ENCODE measurements around the gene GAGE2A. TPM values are rescaled to one million over a fixed set of nuclear protein-coding genes. Genes with fewer than 3 reads are reported as not detected.
A peak's percentile ranks its signal among the peaks of the same experiment; 100 is the strongest.
"Not testable (repeated sequence)": the region's sequence is repeated elsewhere in the genome, so short reads cannot be mapped to it uniquely, and the experiment has no call there.

GAGE2A gene
- total and polyA plus RNA-seq, 2 donors, result 0.14 TPM; not detected in 1

DNA sequence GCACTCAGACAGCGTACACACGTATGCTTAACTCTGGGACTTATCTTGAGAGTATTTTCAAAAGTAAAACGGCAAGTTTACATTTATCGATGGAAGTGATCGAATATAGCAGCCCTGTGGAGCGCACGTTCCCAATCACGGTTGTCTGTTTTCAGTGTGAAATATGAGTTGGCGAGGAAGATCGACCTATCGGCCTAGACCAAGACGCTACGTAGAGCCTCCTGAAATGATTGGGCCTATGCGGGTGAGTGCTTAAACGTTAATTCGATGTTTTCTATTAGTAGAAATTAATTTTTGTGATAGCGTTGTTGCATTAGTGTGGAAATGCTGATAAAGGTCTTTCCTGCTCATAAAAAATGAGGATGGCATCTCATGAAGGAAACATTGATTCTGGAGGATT is 1.2 kb downstream of the GAGE2A start:
- DNase-seq (ENCODE audit: low read depth in 6 of 9, low spot score in 9 of 9); H3K36me3 ChIP-seq (ENCODE audit: control insufficient read depth in 2 of 2, insufficient read depth in 2 of 2, low read length in 1 of 2); H3K27ac ChIP-seq (ENCODE audit: low read depth in 1 of 2, low read length in 1 of 2); H3K27me3 ChIP-seq (ENCODE audit: control insufficient read depth in 2 of 2, insufficient read depth in 1 of 2, low read length in 1 of 2); H3K4me3 ChIP-seq (ENCODE audit: low read length in 2 of 2); H3K9me3 ChIP-seq (ENCODE audit: control insufficient read depth in 2 of 2, insufficient read depth in 1 of 2, low read length in 1 of 2); H3K4me1 ChIP-seq (ENCODE audit: control insufficient read depth in 2 of 2, insufficient read depth in 2 of 2, low read length in 2 of 2): not testable (repeated sequence)
- WGBS, result 94% methylated on average over 11 of the region's 17 CpGs

DNA sequence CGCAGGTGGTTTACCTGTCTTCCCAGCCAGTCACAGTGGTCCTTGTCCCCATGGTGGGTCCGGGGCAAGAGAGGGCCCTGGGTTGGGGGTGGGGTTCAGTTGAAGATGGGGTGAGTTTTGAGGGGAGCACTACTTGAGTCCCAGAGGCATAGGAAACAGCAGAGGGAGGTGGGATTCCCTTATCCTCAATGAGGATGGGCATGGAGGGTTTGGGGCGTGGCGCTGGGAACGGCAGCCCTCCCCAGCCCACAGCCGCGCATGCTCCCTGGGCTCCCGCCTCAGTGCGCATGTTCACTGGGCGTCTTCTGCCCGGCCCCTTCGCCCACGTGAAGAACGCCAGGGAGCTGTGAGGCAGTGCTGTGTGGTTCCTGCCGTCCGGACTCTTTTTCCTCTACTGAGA is 9.4 kb downstream of the GAGE2A start, which contains the start of gene GAGE1:
Gene GAGE1, plus strand, starts transcription at position 301 of the 400 bp plus-strand sequence. CDS start 1,155 bp downstream, outside the sequence.
- no CpG with 5 or more reads among the region's 16 CpGs for WGBS

DNA sequence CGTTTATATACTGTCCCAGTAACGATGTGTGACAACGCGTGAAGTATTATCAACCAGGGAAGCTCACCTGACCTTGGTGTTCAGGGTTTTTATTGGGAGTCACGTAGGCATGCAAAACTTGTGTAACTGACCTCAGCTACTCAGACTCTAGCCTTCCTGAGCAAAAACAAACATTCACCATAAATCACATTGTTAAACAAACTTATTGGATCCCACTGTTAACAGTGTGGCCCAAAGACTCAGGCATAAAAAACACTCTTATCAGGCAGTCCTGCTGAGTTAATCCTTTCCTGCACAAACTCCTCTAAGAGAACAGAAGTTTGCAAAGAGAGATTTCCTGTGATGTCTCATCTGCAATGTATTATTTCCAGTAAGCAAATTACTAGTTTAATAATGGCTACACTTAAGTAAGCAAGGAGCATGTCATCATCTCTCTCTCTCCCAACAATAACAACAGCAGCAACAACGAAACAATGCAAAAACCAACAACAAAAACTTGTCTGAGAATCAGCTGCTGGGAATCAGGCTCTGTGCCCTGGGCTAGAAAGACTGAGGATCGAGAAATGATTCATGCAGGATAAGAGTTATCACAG is 21.5 kb downstream of the GAGE2A start:
- no peak overlapping the region for H3K27ac ChIP-seq (ENCODE audit: low read depth in 1 of 2, low read length in 1 of 2)
- no peak for DNase-seq (ENCODE audit: low read depth in 6 of 9, low spot score in 9 of 9)
- no peaks in the 10 kb centered on the region for H3K9me3 ChIP-seq (ENCODE audit: control insufficient read depth in 2 of 2, insufficient read depth in 1 of 2, low read length in 1 of 2)
- no peaks in the 10 kb centered on the region for H3K4me1 ChIP-seq (ENCODE audit: control insufficient read depth in 2 of 2, insufficient read depth in 2 of 2, low read length in 2 of 2)
- no peak overlapping the region for H3K4me3 ChIP-seq (ENCODE audit: low read length in 2 of 2)
- H3K27me3 ChIP-seq (ENCODE audit: control insufficient read depth in 2 of 2, insufficient read depth in 1 of 2, low read length in 1 of 2), result no peaks in the 10 kb centered on the region
- 76% methylated on average over 7 of the region's 7 CpGs for WGBS
- H3K36me3 ChIP-seq (ENCODE audit: control insufficient read depth in 2 of 2, insufficient read depth in 2 of 2, low read length in 1 of 2), result no peaks in the 10 kb centered on the region

More for the DNA sequence above, 9.4 kb downstream of the GAGE2A start, which contains the start of gene GAGE1:
- not testable (repeated sequence) for H3K4me3 ChIP-seq (ENCODE audit: low read length in 2 of 2); DNase-seq (ENCODE audit: low read depth in 6 of 9, low spot score in 9 of 9); H3K4me1 ChIP-seq (ENCODE audit: control insufficient read depth in 2 of 2, insufficient read depth in 2 of 2, low read length in 2 of 2); H3K9me3 ChIP-seq (ENCODE audit: control insufficient read depth in 2 of 2, insufficient read depth in 1 of 2, low read length in 1 of 2); H3K27ac ChIP-seq (ENCODE audit: low read depth in 1 of 2, low read length in 1 of 2); H3K27me3 ChIP-seq (ENCODE audit: control insufficient read depth in 2 of 2, insufficient read depth in 1 of 2, low read length in 1 of 2); H3K36me3 ChIP-seq (ENCODE audit: control insufficient read depth in 2 of 2, insufficient read depth in 2 of 2, low read length in 1 of 2)

DNA sequence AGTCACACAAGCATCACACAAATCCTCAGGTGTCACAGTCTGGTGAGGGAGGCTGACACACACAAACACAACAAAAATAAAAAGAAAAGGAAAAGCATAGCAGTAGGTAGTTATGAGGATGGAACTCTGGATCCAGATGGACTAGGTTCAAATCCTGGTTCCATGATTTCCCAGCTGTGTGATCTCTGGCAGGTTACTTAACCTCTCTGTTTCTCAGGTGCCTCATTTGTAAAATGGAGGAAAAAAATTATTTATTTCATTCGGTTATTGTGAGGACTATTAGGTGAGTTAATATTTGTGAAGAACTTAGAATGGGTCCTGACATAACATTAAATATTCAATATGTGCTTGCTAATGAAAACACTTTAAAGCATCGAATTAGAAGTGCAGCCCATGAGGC is 29.3 kb downstream of the GAGE2A start:
- Histone ChIP-seq H3K36me3 (ENCODE audit: control insufficient read depth in 2 of 2, insufficient read depth in 2 of 2, low read length in 1 of 2) (no peaks in the 10 kb centered on the region), H3K4me1 (ENCODE audit: control insufficient read depth in 2 of 2, insufficient read depth in 2 of 2, low read length in 2 of 2) (no peaks in the 10 kb centered on the region), H3K27me3 (ENCODE audit: control insufficient read depth in 2 of 2, insufficient read depth in 1 of 2, low read length in 1 of 2) (no peaks in the 10 kb centered on the region), H3K9me3 (ENCODE audit: control insufficient read depth in 2 of 2, insufficient read depth in 1 of 2, low read length in 1 of 2) (no peaks in the 10 kb centered on the region), H3K4me3 (ENCODE audit: low read length in 2 of 2) (no peak overlapping the region), H3K27ac (ENCODE audit: low read depth in 1 of 2, low read length in 1 of 2) (no peak overlapping the region)
- WGBS, result 96% methylated on average over 2 of the region's 2 CpGs
- no peak for DNase-seq (ENCODE audit: low read depth in 6 of 9, low spot score in 9 of 9)

DNA sequence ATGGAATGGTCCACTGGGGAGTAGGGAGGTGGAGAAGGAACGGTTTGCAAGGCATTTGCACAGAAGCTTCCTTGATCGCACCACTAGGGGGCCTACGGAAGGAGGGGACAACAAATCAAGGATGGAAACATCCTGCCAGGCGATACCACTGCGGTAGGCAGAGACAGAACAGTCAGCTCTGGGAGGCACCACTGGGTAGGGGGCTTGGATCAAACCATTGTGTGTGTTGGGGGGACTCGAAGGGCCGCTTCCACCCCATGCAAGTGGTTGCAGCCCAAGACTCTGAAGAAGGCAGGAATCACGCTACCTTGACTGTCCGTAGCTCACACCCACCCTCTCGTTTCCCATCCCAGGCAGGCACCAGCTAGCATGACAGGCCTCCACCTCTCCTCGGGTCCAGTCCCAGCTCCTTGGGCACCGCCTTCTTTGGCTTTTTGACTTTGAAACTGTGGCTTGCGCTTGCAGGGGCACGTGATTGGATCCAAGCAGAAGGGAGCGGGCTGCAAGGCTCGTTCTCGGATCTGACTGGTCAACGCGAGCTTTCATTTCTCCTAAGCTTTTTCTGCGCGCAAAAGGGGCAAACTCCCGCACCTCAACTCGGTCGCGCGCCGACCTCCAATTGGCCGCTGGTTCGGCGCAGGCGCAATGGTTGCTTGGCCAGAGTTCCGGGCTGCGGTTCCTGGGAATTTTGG is 37.9 kb downstream of the GAGE2A start:
- H3K27me3 ChIP-seq (ENCODE audit: control insufficient read depth in 2 of 2, insufficient read depth in 1 of 2, low read length in 1 of 2), result no peaks in the 10 kb centered on the region
- peak in 1 of 9 donors; percentile 7 for DNase-seq (ENCODE audit: low read depth in 6 of 9, low spot score in 9 of 9)
- no peak overlapping the region for H3K27ac ChIP-seq (ENCODE audit: low read depth in 1 of 2, low read length in 1 of 2)
- 30% methylated on average over 33 of the region's 33 CpGs for WGBS
- H3K4me3 ChIP-seq (ENCODE audit: low read length in 2 of 2), result peak overlapping the region in 1 of 2 donors; percentile 30
- no peaks in the 10 kb centered on the region for H3K4me1 ChIP-seq (ENCODE audit: control insufficient read depth in 2 of 2, insufficient read depth in 2 of 2, low read length in 2 of 2)
- peaks cover 0 to 16% of the 10 kb centered on the region in 2 donors for H3K9me3 ChIP-seq (ENCODE audit: control insufficient read depth in 2 of 2, insufficient read depth in 1 of 2, low read length in 1 of 2)
- no peaks in the 10 kb centered on the region for H3K36me3 ChIP-seq (ENCODE audit: control insufficient read depth in 2 of 2, insufficient read depth in 2 of 2, low read length in 1 of 2)

DNA sequence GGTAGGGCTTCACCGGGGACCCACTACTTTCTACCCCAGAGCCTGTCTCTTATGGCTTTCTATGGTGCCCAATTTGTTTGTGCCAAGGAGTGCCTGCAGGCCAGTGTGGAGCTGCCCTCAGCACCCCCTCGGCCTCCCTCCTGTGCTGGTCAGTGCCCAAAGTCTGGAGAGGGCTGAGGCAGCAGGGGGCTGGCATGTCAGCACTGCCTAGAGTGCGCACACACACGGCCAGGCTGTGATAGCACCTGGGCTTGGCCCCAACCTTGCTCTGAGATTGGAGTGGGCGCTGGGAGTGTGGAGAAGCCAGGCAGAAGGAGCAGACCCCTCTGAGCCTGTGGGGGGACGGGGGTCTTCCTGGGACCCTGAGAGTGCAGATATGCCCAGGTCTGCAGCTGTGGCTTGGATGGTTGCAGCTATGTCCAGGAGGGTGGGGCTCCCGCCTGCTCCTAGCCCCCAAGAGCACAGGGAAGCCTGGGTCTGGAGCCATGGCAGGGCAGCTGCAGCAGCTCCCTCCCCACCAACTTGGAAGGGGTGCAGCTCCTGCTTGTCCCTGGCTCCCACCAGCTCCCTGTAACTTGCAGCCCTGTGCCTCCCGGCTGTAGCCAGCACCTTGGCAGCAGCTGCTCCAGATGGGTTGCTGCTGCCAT is 55.8 kb downstream of the GAGE2A start:
- 90% methylated on average over 8 of the region's 8 CpGs for WGBS
- no peak for DNase-seq (ENCODE audit: low read depth in 6 of 9, low spot score in 9 of 9)
- H3K27me3 ChIP-seq (ENCODE audit: control insufficient read depth in 2 of 2, insufficient read depth in 1 of 2, low read length in 1 of 2), result no peaks in the 10 kb centered on the region
- H3K4me3 ChIP-seq (ENCODE audit: low read length in 2 of 2), result no peak overlapping the region
- no peaks in the 10 kb centered on the region for H3K9me3 ChIP-seq (ENCODE audit: control insufficient read depth in 2 of 2, insufficient read depth in 1 of 2, low read length in 1 of 2)
- no peaks in the 10 kb centered on the region for H3K36me3 ChIP-seq (ENCODE audit: control insufficient read depth in 2 of 2, insufficient read depth in 2 of 2, low read length in 1 of 2)
- H3K4me1 ChIP-seq (ENCODE audit: control insufficient read depth in 2 of 2, insufficient read depth in 2 of 2, low read length in 2 of 2), result no peaks in the 10 kb centered on the region
- H3K27ac ChIP-seq (ENCODE audit: low read depth in 1 of 2, low read length in 1 of 2), result no peak overlapping the region

Other genes with a start within 250 kb of the GAGE2A start
- gene GAGE12C, start 57.3 kb upstream of the GAGE2A start, total RNA-seq, result not detected
- not detected for gene GAGE12C, start 57.3 kb upstream of the GAGE2A start, polyA plus RNA-seq
- not detected for gene GAGE12D, start 47.8 kb upstream of the GAGE2A start, total RNA-seq
- gene GAGE12D, start 47.8 kb upstream of the GAGE2A start, polyA plus RNA-seq, result not detected
- not detected for gene GAGE12E, start 38.2 kb upstream of the GAGE2A start, total RNA-seq
- gene GAGE12E, start 38.2 kb upstream of the GAGE2A start, polyA plus RNA-seq, result not detected
- not detected for gene GAGE12F, start 28.7 kb upstream of the GAGE2A start, total RNA-seq
- gene GAGE12F, start 28.7 kb upstream of the GAGE2A start, polyA plus RNA-seq, result not detected
- gene GAGE12G, start 19.1 kb upstream of the GAGE2A start, total RNA-seq, result not detected
- gene GAGE12G, start 19.1 kb upstream of the GAGE2A start, polyA plus RNA-seq, result not detected
- gene GAGE12H, start 9.5 kb upstream of the GAGE2A start, total RNA-seq, result not detected
- gene GAGE12H, start 9.5 kb upstream of the GAGE2A start, polyA plus RNA-seq, result not detected
- not detected for gene GAGE1, start 9.5 kb downstream of the GAGE2A start, total RNA-seq
- gene GAGE1, start 9.5 kb downstream of the GAGE2A start, polyA plus RNA-seq, result not detected
- gene PAGE1, start 106.5 kb downstream of the GAGE2A start, total RNA-seq, result not detected
- not detected for gene PAGE1, start 106.5 kb downstream of the GAGE2A start, polyA plus RNA-seq
- 0.80 TPM for gene PAGE4, start 239.8 kb downstream of the GAGE2A start, total RNA-seq
- 1.2 TPM for gene PAGE4, start 239.8 kb downstream of the GAGE2A start, polyA plus RNA-seq